Activated effector memory CD4-positive, alpha-beta T cell treated with Interleukin-2 at 50 U/mL for 16 hours (primary cell): Measurements from ENCODE around the gene PIK3CD.
A peak's percentile ranks its signal among the peaks of the same experiment; 100 is the strongest.
"Not testable (repeated sequence)": the region's sequence is repeated elsewhere in the genome, so short reads cannot be mapped to it uniquely, and the experiment has no call there.

Source experiments
- DNase-seq: peaks from one replicate; pipeline ENCODE4 v3.0.0-alpha.2; 2020

Gene PIK3CD

GRCh38 chr1:9624081-9624480, 27.4 kb upstream of the PIK3CD start:
- no peak for DNase-seq

DNA sequence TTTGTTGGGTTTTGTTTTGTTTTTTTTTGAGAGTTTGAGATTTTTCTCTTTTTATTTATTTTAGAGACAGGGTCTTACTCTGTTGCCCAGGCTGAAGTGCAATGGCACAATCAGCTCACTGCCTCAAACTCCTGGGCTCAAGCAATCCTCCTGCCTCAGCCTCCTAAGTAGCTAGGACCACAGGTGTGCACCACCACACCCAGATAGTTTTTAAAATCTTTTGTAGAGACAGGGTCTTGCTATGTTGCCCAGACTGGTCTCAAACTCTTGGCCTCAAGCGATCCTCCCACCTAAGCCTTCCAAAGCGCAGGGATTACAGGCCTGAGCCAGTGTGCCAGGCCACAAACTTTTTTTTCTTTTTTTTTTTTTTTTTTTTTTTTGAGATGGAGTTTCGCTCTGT, 26.5 kb upstream of the PIK3CD start:
- not testable (repeated sequence) for DNase-seq

- DNase-seq = no peak
Observed at GRCh38 chr1:9626201-9626608, 25.3 kb upstream of the PIK3CD start.

- peak; percentile 70 for DNase-seq
Observed at GRCh38 chr1:9628541-9629444, 22.7 kb upstream of the PIK3CD start.

- DNase-seq = peak; percentile 77
Observed at GRCh38 chr1:9629445-9630201, 21.9 kb upstream of the PIK3CD start.

- peak; percentile 28 for DNase-seq
Observed at GRCh38 chr1:9630331-9631111, 21.0 kb upstream of the PIK3CD start.

DNA sequence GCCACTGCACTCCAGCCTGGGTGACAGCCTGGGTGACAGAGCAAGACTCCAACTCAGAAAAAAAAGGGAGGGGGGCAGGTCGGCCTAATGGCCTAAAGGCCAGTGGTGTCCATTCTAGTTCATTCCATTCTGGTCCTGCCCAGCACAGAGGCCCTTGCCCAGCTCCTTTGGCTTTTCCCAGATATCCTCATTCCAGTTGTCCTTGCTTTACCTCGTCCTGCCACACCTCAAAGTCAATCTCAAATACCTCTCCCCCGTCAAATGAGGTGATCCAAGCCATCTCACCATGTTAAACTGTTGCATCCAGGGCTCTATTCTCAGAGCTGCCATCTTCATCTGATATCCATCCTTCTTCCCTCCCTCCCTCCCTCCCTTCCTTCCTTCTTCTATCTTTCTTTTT, 19.9 kb upstream of the PIK3CD start:
- DNase-seq = no peak

DNA sequence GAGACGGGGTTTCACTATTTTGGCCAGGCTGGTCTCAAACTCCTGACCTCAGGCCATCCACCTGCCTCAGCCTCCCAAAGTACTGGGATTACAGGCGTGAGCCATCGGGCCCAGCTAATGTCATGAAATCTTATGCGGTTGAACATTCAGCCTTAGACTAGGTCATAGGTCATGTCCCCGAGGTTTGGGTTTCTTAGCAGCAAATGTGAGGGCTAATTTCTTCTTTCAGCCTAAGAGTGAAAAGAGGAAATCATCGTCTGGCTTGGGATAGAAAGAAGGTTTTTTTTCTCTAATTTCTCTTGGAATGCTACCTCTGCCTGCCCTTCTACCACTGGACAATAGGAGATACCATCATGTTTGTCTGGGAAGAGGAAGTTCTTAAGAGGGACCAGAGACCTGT, 18.0 kb upstream of the PIK3CD start:
- no peak for DNase-seq

GRCh38 chr1:9634582-9634981, 16.9 kb upstream of the PIK3CD start:
- no peak for DNase-seq

GRCh38 chr1:9639227-9639626, 12.3 kb upstream of the PIK3CD start:
- DNase-seq = no peak

- DNase-seq = no peak
Observed at GRCh38 chr1:9643351-9644256, 7.9 kb upstream of the PIK3CD start.

- DNase-seq = no peak
Observed at GRCh38 chr1:9646037-9646436, 5.5 kb upstream of the PIK3CD start.

- DNase-seq = no peak
Observed at GRCh38 chr1:9648171-9648570, 3.4 kb upstream of the PIK3CD start.

GRCh38 chr1:9649769-9650168, 1.8 kb upstream of the PIK3CD start:
- DNase-seq = no peak

GRCh38 chr1:9651220-9651564, 339 bp upstream of the PIK3CD start:
- DNase-seq = no peak

DNA sequence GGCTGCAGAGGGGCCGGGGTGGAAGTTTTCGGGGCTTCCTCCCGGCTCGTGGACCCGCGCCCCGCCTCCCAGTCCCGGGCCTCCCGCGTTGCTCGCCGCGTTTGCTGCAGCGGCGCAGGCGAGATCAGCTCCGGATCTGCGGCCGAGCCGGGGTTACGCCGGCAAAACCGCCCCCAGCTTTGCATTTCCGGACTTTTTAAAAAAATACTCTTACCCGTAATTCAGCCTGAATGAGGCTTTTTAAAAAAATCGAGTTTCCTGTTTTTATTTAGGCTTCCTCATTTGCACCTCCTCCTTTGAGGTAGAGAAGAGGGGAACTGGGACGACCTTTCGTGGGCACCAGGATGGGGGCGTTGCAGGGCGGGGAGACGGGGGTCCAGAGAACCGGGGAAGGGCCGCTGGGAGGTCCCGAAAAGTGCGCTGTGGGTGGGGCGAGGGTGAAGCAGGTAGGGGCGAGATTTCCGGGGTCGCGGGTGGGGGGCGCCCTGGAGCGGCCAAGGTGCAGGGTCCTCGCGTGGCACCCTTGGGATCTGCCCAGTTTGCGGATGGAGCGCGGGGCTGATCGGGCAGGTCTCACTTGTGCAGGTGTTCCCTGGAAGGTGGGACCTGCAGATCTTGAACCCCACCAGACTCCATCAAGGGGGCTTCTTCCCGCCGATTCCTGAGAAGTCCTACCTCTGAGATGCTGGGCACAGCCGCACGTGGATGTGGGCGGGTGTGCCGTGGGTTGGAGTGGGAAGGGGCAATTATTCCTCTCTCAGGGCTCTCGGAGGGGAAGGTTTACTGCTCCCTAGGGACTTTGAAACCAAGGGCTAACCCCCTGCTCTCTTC, 1.1 kb downstream of the PIK3CD start:
- DNase-seq = peak; percentile 71

- no peak for DNase-seq
Observed at GRCh38 chr1:9653210-9653490, 1.6 kb downstream of the PIK3CD start.

- peak; percentile 10 for DNase-seq
Observed at GRCh38 chr1:9653491-9654050, 2.0 kb downstream of the PIK3CD start.

GRCh38 chr1:9654051-9654833, 2.7 kb downstream of the PIK3CD start:
- DNase-seq = peak; percentile 10
